HEK293 (cell line): ENCODE data around the gene SYNPO2.
A peak's percentile ranks its signal among the peaks of the same experiment; 100 is the strongest.

Experiments
- CTCF ChIA-PET: fragments of 350-600 bp; formaldehyde crosslinking; extraction: SDS; loops from one replicate; lab custom pipeline; 2021; ENCODE audit warnings: antibody characterized with exemption; lab: Yijun Ruan, JAX
- POLR2A ChIA-PET: fragments of 300-600 bp; formaldehyde crosslinking; extraction: SDS; loops from one replicate; lab custom pipeline; 2020; ENCODE audit warnings: antibody characterized with exemption, inconsistent platforms; lab: Yijun Ruan, JAX
- H3K27ac ChIP-seq: fragments of 200-500 bp; sonication (Bioruptor generic); 2 replicates; pipeline ENCODE4 v1.5.1; 2014; ENCODE audit warnings: low read depth, low read length, control low read depth, inconsistent platforms; ENCODE audit errors: extremely low read depth
- H3K36me3 ChIP-seq, 2 experiments: fragments of 200-500 bp in 1 of 2; sonication (Bioruptor generic) in 1 of 2; 1 replicate in 1 of 2; 2 replicates in 1 of 2; pipeline ENCODE4 v1.5.1; 2014 to 2017; ENCODE audit warnings: inconsistent platforms in 2 of 2, low read length in 2 of 2; ENCODE audit not compliant: control insufficient read depth in 2 of 2, insufficient read depth in 1 of 2
- H3K4me1 ChIP-seq: fragments of 200-500 bp; sonication (Bioruptor generic); 2 replicates; pipeline ENCODE4 v1.5.1; 2014; ENCODE audit warnings: mild to moderate bottlenecking, low read length, inconsistent platforms; ENCODE audit not compliant: control insufficient read depth, insufficient read depth
- H3K4me3 ChIP-seq: 2 replicates; pipeline ENCODE4 v1.5.1; 2011; ENCODE audit warnings: low read depth, mild to moderate bottlenecking, control low read depth, low read length, moderate library complexity
- H3K9me3 ChIP-seq: fragments of 200-500 bp; sonication (Bioruptor generic); 2 replicates; pipeline ENCODE4 v1.5.1; 2014; ENCODE audit warnings: low read depth, low read length, inconsistent platforms; ENCODE audit not compliant: control insufficient read depth, insufficient read depth
- CTCF ChIP-seq: fragments of 450-650 bp; formaldehyde crosslinking; IDR thresholded peaks from 2 replicates; pipeline ENCODE4 v1.5.1; 2016; ENCODE audit warnings: missing biosample characterization, missing genetic modification characterization
- OSR2 ChIP-seq: fragments of 450-650 bp; formaldehyde crosslinking; IDR thresholded peaks from 2 replicates; pipeline ENCODE4 v1.5.1; 2016; ENCODE audit warnings: missing biosample characterization, missing genetic modification characterization
- SP3 ChIP-seq: fragments of 450-650 bp; formaldehyde crosslinking; IDR thresholded peaks from 2 replicates; pipeline ENCODE4 v1.5.1; 2016; ENCODE audit warnings: missing biosample characterization, missing genetic modification characterization
- ZBTB48 ChIP-seq: fragments of 450-650 bp; formaldehyde crosslinking; IDR thresholded peaks from 2 replicates; pipeline ENCODE4 v1.5.1; 2016; ENCODE audit warnings: missing biosample characterization, missing genetic modification characterization
- ZFP37 ChIP-seq: fragments of 450-650 bp; formaldehyde crosslinking; IDR thresholded peaks from 2 replicates; pipeline ENCODE4 v1.5.1; 2016; ENCODE audit warnings: missing biosample characterization, missing genetic modification characterization
- ZFP41 ChIP-seq: fragments of 450-650 bp; formaldehyde crosslinking; IDR thresholded peaks from 2 replicates; pipeline ENCODE4 v1.5.1; 2016; ENCODE audit warnings: missing biosample characterization, missing genetic modification characterization, borderline replicate concordance
- ZNF138 ChIP-seq: fragments of 450-650 bp; formaldehyde crosslinking; IDR thresholded peaks from 2 replicates; pipeline ENCODE4 v1.5.1; 2016; ENCODE audit warnings: missing biosample characterization, missing genetic modification characterization, borderline replicate concordance
- ZNF146 ChIP-seq: fragments of 450-650 bp; formaldehyde crosslinking; IDR thresholded peaks from 2 replicates; pipeline ENCODE4 v1.5.1; 2016; ENCODE audit warnings: missing biosample characterization, missing genetic modification characterization
- ZNF239 ChIP-seq: fragments of 450-650 bp; formaldehyde crosslinking; IDR thresholded peaks from 2 replicates; pipeline ENCODE4 v1.5.1; 2016; ENCODE audit warnings: missing biosample characterization, missing genetic modification characterization
- ZNF335 ChIP-seq: fragments of 450-650 bp; formaldehyde crosslinking; conservative IDR thresholded peaks from 2 replicates; pipeline ENCODE4 v1.5.1; 2016; ENCODE audit warnings: missing biosample characterization, missing genetic modification characterization
- ZNF596 ChIP-seq: fragments of 450-650 bp; IDR thresholded peaks from 2 replicates; pipeline ENCODE4 v1.5.0; 2018; ENCODE audit warnings: missing biosample characterization, mild to moderate bottlenecking, missing genetic modification characterization, moderate library complexity
- ZNF600 ChIP-seq: fragments of 450-650 bp; formaldehyde crosslinking; IDR thresholded peaks from 2 replicates; pipeline ENCODE4 v1.5.1; 2016; ENCODE audit warnings: missing biosample characterization, missing genetic modification characterization
- ZNF654 ChIP-seq: fragments of 450-650 bp; formaldehyde crosslinking; IDR thresholded peaks from 2 replicates; pipeline ENCODE4 v1.5.1; 2016; ENCODE audit warnings: low read depth, missing biosample characterization, missing genetic modification characterization
- ZNF660 ChIP-seq: fragments of 450-650 bp; IDR thresholded peaks from 2 replicates; pipeline ENCODE4 v1.5.1; 2018; ENCODE audit warnings: missing biosample characterization, mild to moderate bottlenecking, missing genetic modification characterization
- ZNF785 ChIP-seq: fragments of 450-650 bp; formaldehyde crosslinking; IDR thresholded peaks from 2 replicates; pipeline ENCODE4 v1.5.1; 2016; ENCODE audit warnings: missing biosample characterization, missing genetic modification characterization
- ZSCAN16 ChIP-seq: fragments of 450-650 bp; formaldehyde crosslinking; IDR thresholded peaks from 2 replicates; pipeline ENCODE4 v1.5.1; 2016; ENCODE audit warnings: missing biosample characterization, missing genetic modification characterization
- TF ChIP-seq, protein P1 (sequence below): fragments of 450-650 bp; formaldehyde crosslinking; IDR thresholded peaks from 2 replicates; pipeline ENCODE4 v1.5.1; 2016; ENCODE audit warnings: missing biosample characterization, missing genetic modification characterization
- TF ChIP-seq, protein P2 (sequence below): fragments of 450-650 bp; formaldehyde crosslinking; IDR thresholded peaks from 2 replicates; pipeline ENCODE4 v1.5.1; 2017; ENCODE audit warnings: missing biosample characterization, missing genetic modification characterization
- TF ChIP-seq, protein P3 (sequence below): fragments of 450-650 bp; formaldehyde crosslinking; conservative IDR thresholded peaks from 2 replicates; pipeline ENCODE4 v1.5.1; 2016; ENCODE audit warnings: low read depth, missing biosample characterization, missing genetic modification characterization

SYNPO2 gene

DNA sequence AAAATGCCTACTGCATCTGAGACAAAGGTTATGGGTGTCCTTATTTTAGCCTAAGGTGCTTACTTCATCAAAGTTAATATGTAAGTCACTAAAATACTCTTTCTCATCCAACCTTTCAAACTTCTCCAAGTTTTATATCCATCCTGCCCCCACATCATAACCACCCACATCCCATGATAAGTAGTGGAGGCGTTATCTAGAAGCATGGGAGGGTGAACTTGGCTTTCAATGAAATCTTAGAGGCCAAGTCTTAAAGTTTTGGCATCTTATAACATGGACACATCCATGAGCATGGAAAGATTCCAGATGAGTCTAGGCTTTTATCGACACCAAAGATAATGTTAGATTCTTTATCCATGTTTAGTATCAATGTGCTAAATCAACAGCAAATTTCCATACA, 29.9 kb upstream of the SYNPO2 start (continued):
- TF ChIP-seq, protein P1, sequence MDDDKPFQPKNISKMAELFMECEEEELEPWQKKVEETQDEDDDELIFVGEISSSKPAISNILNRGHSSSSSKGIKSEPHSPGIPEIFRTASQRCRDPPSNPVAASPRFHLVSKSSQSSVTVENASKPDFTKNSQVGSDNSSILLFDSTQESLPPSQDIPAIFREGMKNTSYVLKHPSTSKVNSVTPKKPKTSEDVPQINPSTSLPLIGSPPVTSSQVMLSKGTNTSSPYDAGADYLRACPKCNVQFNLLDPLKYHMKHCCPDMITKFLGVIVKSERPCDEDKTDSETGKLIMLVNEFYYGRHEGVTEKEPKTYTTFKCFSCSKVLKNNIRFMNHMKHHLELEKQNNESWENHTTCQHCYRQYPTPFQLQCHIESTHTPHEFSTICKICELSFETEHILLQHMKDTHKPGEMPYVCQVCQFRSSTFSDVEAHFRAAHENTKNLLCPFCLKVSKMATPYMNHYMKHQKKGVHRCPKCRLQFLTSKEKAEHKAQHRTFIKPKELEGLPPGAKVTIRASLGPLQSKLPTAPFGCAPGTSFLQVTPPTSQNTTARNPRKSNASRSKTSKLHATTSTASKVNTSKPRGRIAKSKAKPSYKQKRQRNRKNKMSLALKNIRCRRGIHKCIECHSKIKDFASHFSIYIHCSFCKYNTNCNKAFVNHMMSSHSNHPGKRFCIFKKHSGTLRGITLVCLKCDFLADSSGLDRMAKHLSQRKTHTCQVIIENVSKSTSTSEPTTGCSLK (tag by site-specific recombination) = no peak

GRCh38 chr4:118865091-118865708, 23.5 kb upstream of the SYNPO2 start:
- no peak overlapping the region for H3K27ac ChIP-seq
- POLR2A ChIA-PET = no interaction called here
- H3K4me3 ChIP-seq = no peak overlapping the region
- CTCF ChIA-PET = interaction anchor here (0.6 to 3.0 kb wide), 15 partner anchors 8 to 512 kb away, joined by 3 to 10 read pairs (median 4); partner anchors contain the start of gene SYNPO2
- no peaks in the 10 kb centered on the region for H3K4me1 ChIP-seq
- no peaks in the 10 kb centered on the region for H3K36me3 ChIP-seq
- TF ChIP-seq ZFP41 (tag by site-specific recombination) (no peak), ZNF654 (tag by site-specific recombination) (peak; percentile 46), OSR2 (tag by site-specific recombination) (peak; percentile 52; the same call in 1 of the 2 replicates), SP3 (tag by site-specific recombination) (no peak), ZNF660 (tag by site-specific recombination) (0 out of 2 replicates have a peak, but pooled peaks have one; percentile 21), ZNF596 (tag by site-specific recombination) (peak; percentile 77), ZSCAN16 (tag by site-specific recombination) (no peak), ZFP37 (no peak), ZNF138 (tag by site-specific recombination) (no peak), CTCF (peak; percentile 64), ZNF600 (tag by site-specific recombination) (peak; percentile 80), ZNF785 (tag by site-specific recombination) (no peak)
- TF ChIP-seq, protein P2, sequence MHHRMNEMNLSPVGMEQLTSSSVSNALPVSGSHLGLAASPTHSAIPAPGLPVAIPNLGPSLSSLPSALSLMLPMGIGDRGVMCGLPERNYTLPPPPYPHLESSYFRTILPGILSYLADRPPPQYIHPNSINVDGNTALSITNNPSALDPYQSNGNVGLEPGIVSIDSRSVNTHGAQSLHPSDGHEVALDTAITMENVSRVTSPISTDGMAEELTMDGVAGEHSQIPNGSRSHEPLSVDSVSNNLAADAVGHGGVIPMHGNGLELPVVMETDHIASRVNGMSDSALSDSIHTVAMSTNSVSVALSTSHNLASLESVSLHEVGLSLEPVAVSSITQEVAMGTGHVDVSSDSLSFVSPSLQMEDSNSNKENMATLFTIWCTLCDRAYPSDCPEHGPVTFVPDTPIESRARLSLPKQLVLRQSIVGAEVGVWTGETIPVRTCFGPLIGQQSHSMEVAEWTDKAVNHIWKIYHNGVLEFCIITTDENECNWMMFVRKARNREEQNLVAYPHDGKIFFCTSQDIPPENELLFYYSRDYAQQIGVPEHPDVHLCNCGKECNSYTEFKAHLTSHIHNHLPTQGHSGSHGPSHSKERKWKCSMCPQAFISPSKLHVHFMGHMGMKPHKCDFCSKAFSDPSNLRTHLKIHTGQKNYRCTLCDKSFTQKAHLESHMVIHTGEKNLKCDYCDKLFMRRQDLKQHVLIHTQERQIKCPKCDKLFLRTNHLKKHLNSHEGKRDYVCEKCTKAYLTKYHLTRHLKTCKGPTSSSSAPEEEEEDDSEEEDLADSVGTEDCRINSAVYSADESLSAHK = peak; percentile 84
- TF ChIP-seq, all 188 proteins: peak for 7
- no peaks in the 10 kb centered on the region for H3K9me3 ChIP-seq

DNA sequence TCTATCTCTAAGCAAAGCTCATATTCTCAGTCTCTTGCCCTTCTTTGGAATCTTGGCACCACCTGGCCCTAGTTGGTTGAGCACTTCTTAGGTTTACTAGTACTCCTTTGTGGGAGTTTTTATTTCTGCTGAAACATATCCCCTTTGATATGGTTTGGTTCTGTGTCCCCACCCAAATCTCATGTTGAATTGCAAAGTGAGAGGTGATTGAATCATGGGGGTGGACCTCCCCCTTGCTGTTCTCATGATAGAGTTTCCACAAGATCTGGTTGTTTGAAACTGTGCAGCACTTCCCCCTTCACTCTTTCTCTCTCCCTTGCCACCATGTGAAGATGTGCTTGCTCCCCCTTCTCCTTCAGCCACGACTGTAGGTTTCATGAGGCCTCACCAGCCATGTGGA, 22.2 kb upstream of the SYNPO2 start:
- no peak overlapping the region for H3K27ac ChIP-seq
- no peaks in the 10 kb centered on the region for H3K36me3 ChIP-seq
- no peaks in the 10 kb centered on the region for H3K4me1 ChIP-seq
- H3K9me3 ChIP-seq = no peaks in the 10 kb centered on the region
- ChIA-PET POLR2A (no interaction called here), CTCF (interaction anchor here (0.7 to 3.0 kb wide), 4 partner anchors 17 to 92 kb away, joined by 3 to 10 read pairs (median 5); no protein-coding TSS in a partner anchor)
- no peak overlapping the region for H3K4me3 ChIP-seq
- TF ChIP-seq, protein P3, sequence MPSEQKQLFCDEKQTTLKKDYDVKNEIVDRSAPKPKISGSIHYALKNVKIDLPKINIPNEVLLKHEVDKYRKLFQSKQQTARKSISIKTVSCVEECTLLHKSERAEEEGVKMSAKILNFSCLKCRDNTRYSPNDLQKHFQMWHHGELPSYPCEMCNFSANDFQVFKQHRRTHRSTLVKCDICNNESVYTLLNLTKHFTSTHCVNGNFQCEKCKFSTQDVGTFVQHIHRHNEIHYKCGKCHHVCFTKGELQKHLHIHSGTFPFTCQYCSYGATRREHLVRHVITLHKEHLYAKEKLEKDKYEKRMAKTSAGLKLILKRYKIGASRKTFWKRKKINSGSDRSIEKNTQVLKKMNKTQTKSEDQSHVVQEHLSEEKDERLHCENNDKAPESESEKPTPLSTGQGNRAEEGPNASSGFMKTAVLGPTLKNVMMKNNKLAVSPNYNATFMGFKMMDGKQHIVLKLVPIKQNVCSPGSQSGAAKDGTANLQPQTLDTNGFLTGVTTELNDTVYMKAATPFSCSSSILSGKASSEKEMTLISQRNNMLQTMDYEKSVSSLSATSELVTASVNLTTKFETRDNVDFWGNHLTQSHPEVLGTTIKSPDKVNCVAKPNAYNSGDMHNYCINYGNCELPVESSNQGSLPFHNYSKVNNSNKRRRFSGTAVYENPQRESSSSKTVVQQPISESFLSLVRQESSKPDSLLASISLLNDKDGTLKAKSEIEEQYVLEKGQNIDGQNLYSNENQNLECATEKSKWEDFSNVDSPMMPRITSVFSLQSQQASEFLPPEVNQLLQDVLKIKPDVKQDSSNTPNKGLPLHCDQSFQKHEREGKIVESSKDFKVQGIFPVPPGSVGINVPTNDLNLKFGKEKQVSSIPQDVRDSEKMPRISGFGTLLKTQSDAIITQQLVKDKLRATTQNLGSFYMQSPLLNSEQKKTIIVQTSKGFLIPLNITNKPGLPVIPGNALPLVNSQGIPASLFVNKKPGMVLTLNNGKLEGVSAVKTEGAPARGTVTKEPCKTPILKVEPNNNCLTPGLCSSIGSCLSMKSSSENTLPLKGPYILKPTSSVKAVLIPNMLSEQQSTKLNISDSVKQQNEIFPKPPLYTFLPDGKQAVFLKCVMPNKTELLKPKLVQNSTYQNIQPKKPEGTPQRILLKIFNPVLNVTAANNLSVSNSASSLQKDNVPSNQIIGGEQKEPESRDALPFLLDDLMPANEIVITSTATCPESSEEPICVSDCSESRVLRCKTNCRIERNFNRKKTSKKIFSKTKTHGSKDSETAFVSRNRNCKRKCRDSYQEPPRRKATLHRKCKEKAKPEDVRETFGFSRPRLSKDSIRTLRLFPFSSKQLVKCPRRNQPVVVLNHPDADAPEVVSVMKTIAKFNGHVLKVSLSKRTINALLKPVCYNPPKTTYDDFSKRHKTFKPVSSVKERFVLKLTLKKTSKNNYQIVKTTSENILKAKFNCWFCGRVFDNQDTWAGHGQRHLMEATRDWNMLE (tag by site-specific recombination) = no peak
- no peak for TF ChIP-seq ZBTB48
- no peak for TF ChIP-seq ZNF335 (tag by site-specific recombination)
- no peak for TF ChIP-seq ZNF146 (tag by site-specific recombination)
- no peak for TF ChIP-seq ZNF239
- no peak for TF ChIP-seq CTCF
